ENCODE data around the gene SHROOM4. TPM values are rescaled to one million over a fixed set of nuclear protein-coding genes. Genes with fewer than 3 reads are reported as not detected.

SHROOM4 gene
- total and polyA plus RNA-seq, 2 of the 13 experiments (the other 11 are each of a cell fraction or from before 2014, with no cell fraction given), result 0.08 to 0.18 TPM

- TF ChIP-seq TFE3 (CRISPR knock-in tag; IDR thresholded peaks at IDR 0.05), result no peak
Observed at GRCh38 chrX:50668860-50669259, 145.1 kb downstream of the SHROOM4 start (continued).

- Histone ChIP-seq H3K27ac (ENCODE audit: extremely low read length, insufficient read depth, low read length) (no peak overlapping the region), H3K79me2 (ENCODE audit: insufficient read depth, low read length) (no peaks in the 10 kb centered on the region), H3K27me3 (ENCODE audit: control insufficient read depth in 1 of 2, insufficient read depth in 2 of 2, low read length in 2 of 2) (no peaks in the 10 kb centered on the region), H3K4me3 (replicated peaks in 1 of 3; ENCODE audit: insufficient read depth in 1 of 3, low read depth in 2 of 3, low read length in 3 of 3) (no peak overlapping the region), H4K20me1 (ENCODE audit: insufficient read depth, low read length) (no peaks in the 10 kb centered on the region), H2AFZ (ENCODE audit: low read length) (no peak overlapping the region), H3K4me2 (ENCODE audit: low read depth, low read length) (no peak overlapping the region), H3K4me1 (ENCODE audit: insufficient read depth, low read length) (no peaks in the 10 kb centered on the region), H3K9ac (ENCODE audit: insufficient read depth, low read depth, low read length) (no peak overlapping the region), H3K36me3 (replicated peaks in 1 of 2; ENCODE audit: control insufficient read depth in 1 of 2, insufficient read depth in 2 of 2, low read length in 2 of 2) (no peaks in the 10 kb centered on the region), H3K9me3 (ENCODE audit: low read length) (no peaks in the 10 kb centered on the region)
- BruUV-seq (replicated peaks), result no TSS peak
- no peak for ATAC-seq
- DNase-seq (ENCODE audit: low spot score), result no peak
- in situ Hi-C loops (cut with HindIII; ENCODE audit: extremely low pct_ligation_motif_present, low pct_unique_long_range_greater_than_20kb), result no loop called here
- CTCF ChIA-PET (ENCODE audit: low intra/inter-chr PET ratio, low total read pairs), result no interaction called here
- POLR2A ChIA-PET, result no interaction called here
- intact Hi-C loops (cut with micrococcal nuclease; ENCODE audit: unreplicated experiment), result no loop called here
- no peak for FAIRE-seq
- no peak for TF ChIP-seq SOX5 (CRISPR knock-in tag; IDR thresholded peaks at IDR 0.05; ENCODE audit: borderline replicate concordance)
- TF ChIP-seq PRMT3 (CRISPR knock-in tag; IDR thresholded peaks at IDR 0.05; ENCODE audit: borderline replicate concordance, low read depth), result no peak
- no peak for TF ChIP-seq KDM5A (IDR thresholded peaks at IDR 0.05; ENCODE audit: borderline replicate concordance, low read length)
- no peak for TF ChIP-seq ZNF737 (CRISPR knock-in tag; IDR thresholded peaks at IDR 0.05; ENCODE audit: borderline replicate concordance)
- no peak for TF ChIP-seq CAMTA2 (CRISPR knock-in tag; IDR thresholded peaks at IDR 0.05; ENCODE audit: borderline replicate concordance)
- TF ChIP-seq TRAFD1 (CRISPR knock-in tag; IDR thresholded peaks at IDR 0.05; ENCODE audit: borderline replicate concordance), result no peak
- no peak for TF ChIP-seq ZNF878 (CRISPR knock-in tag; IDR thresholded peaks at IDR 0.05)
- no peak for TF ChIP-seq MBD4 (IDR thresholded peaks at IDR 0.05; ENCODE audit: borderline replicate concordance, low read length)
- no peak for TF ChIP-seq ZNF614 (CRISPR knock-in tag; IDR thresholded peaks at IDR 0.05; ENCODE audit: borderline replicate concordance)
- no peak for TF ChIP-seq ZMAT3 (CRISPR knock-in tag; conservative IDR thresholded peaks at IDR 0.05)
- TF ChIP-seq HINFP (CRISPR knock-in tag; IDR thresholded peaks at IDR 0.05; ENCODE audit: low read depth), result no peak
Observed at GRCh38 chrX:50648156-50648555, 165.8 kb downstream of the SHROOM4 start.

Measured in HepG2 (cell line).